HepG2 (cell line): ENCODE data around the gene MBLAC2. TPM values are rescaled to one million over a fixed set of nuclear protein-coding genes. Genes with fewer than 3 reads are reported as not detected.

Experiments
- ARNTL ChIP-seq: sonication (generic); formaldehyde crosslinking; IDR thresholded peaks from 2 replicates; pipeline ENCODE4 v1.4.0; 2020; ENCODE audit warnings: mild to moderate bottlenecking, missing genetic modification reagents
- CHD2 ChIP-seq: IDR thresholded peaks from 2 replicates; pipeline ENCODE4 v1.6.1; 2011; ENCODE audit warnings: low read depth, low read length, improper control_type of control experiment
- GTF3A ChIP-seq: sonication (generic); formaldehyde crosslinking; conservative IDR thresholded peaks from 2 replicates; pipeline ENCODE4 v1.4.0; 2020; ENCODE audit warnings: mild to moderate bottlenecking, missing genetic modification reagents
- HOMEZ ChIP-seq: IDR thresholded peaks from 2 replicates; pipeline ENCODE4 v1.6.1; 2016; ENCODE audit warnings: low read depth
- MXI1 ChIP-seq: IDR thresholded peaks from 3 replicates; pipeline ENCODE4 v1.6.1; 2012; ENCODE audit warnings: low read depth, low read length, inconsistent platforms, borderline replicate concordance
- MYNN ChIP-seq: sonication (generic); formaldehyde crosslinking; IDR thresholded peaks from 2 replicates; pipeline ENCODE4 v1.4.0; 2020; ENCODE audit warnings: mild to moderate bottlenecking, low read depth, missing genetic modification reagents
- NFRKB ChIP-seq: fragments of 450-650 bp; IDR thresholded peaks from 2 replicates; pipeline ENCODE4 v1.6.1; 2017
- NFYB ChIP-seq: sonication (generic); formaldehyde crosslinking; IDR thresholded peaks from 2 replicates; pipeline ENCODE4 v1.4.0; 2020; ENCODE audit warnings: missing genetic modification reagents
- SALL1 ChIP-seq: sonication (generic); formaldehyde crosslinking; IDR thresholded peaks from 2 replicates; pipeline ENCODE4 v1.8.0; 2022; ENCODE audit warnings: mild to moderate bottlenecking, missing genetic modification reagents
- SMYD3 ChIP-seq: sonication (generic); formaldehyde crosslinking; IDR thresholded peaks from 2 replicates; pipeline ENCODE4 v1.8.1; 2023; ENCODE audit warnings: mild to moderate bottlenecking, missing genetic modification reagents
- STAT5B ChIP-seq: sonication (generic); formaldehyde crosslinking; IDR thresholded peaks from 2 replicates; pipeline ENCODE4 v1.4.0; 2020; ENCODE audit warnings: missing genetic modification reagents
- SUZ12 ChIP-seq: fragments of 150-350 bp; IDR thresholded peaks from 2 replicates; pipeline ENCODE4 v1.6.1; 2014; ENCODE audit warnings: low read depth, low read length
- TAF15 ChIP-seq: fragments of 200-400 bp; formaldehyde crosslinking; IDR thresholded peaks from one replicate; pipeline ENCODE4 v1.6.1; 2018; ENCODE audit warnings: mild to moderate bottlenecking, low read depth, low read length; ENCODE audit not compliant: poor library complexity, severe bottlenecking
- TARDBP ChIP-seq: sonication (generic); formaldehyde crosslinking; IDR thresholded peaks from 2 replicates; pipeline ENCODE4 v1.8.0; 2022; ENCODE audit warnings: mild to moderate bottlenecking, missing genetic modification reagents
- ZBTB2 ChIP-seq: sonication (generic); formaldehyde crosslinking; IDR thresholded peaks from 2 replicates; pipeline ENCODE4 v1.8.0; 2022; ENCODE audit warnings: low read depth, missing genetic modification reagents
- ZBTB34 ChIP-seq: sonication (generic); formaldehyde crosslinking; IDR thresholded peaks from 2 replicates; pipeline ENCODE4 v1.8.0; 2022; ENCODE audit warnings: mild to moderate bottlenecking, missing genetic modification reagents
- ZBTB49 ChIP-seq: sonication (generic); formaldehyde crosslinking; IDR thresholded peaks from 2 replicates; pipeline ENCODE4 v1.4.0; 2020; ENCODE audit warnings: missing genetic modification reagents, borderline replicate concordance
- ZBTB7A ChIP-seq: sonication (generic); formaldehyde crosslinking; IDR thresholded peaks from 2 replicates; pipeline ENCODE4 v1.8.0; 2022; ENCODE audit warnings: mild to moderate bottlenecking, missing genetic modification reagents
- ZKSCAN5 ChIP-seq: sonication (generic); formaldehyde crosslinking; IDR thresholded peaks from 2 replicates; pipeline ENCODE4 v1.5.1; 2020; ENCODE audit warnings: mild to moderate bottlenecking, missing genetic modification reagents
- ZNF713 ChIP-seq: sonication (generic); formaldehyde crosslinking; IDR thresholded peaks from 2 replicates; pipeline ENCODE4 v1.4.0; 2020; ENCODE audit warnings: mild to moderate bottlenecking, missing genetic modification reagents
- polyA plus RNA-seq, 8 experiments: library from polyadenylated mRNA; depleted of rRNA in 3 of 8; stranded (reverse) in 7 of 8; unstranded in 1 of 8; fragments of >200 nt; fragmentation: Illumina TruSeq in 4 of 8; extraction: Trizol in 4 of 8; gene quantifications; 2 replicates each; pipeline versions ENCODE4 v1.2.1 to v1.2.3, GENCODE V29; 2011 to 2016; ENCODE audit warnings: low read depth in 4 of 8, missing spikeins in 1 of 8, mixed read lengths in 1 of 8; ENCODE audit not compliant: insufficient read depth in 1 of 8
- total RNA-seq, 5 experiments: library from RNA; depleted of rRNA; stranded (reverse); fragments of >200 nt; fragmentation: Illumina TruSeq; extraction: Trizol; gene quantifications; 2 replicates each; pipeline ENCODE4 v1.2.3, GENCODE V29; 2016; ENCODE audit warnings: low read depth in 1 of 5
- TF ChIP-seq, protein P1 (sequence below): sonication (generic); formaldehyde crosslinking; IDR thresholded peaks from 2 replicates; pipeline ENCODE4 v1.4.0; 2020; ENCODE audit warnings: missing genetic modification reagents

Gene MBLAC2
- total and polyA plus RNA-seq, 2 of the 13 experiments (the other 11 are each of a cell fraction or from before 2014, with no cell fraction given) = 2.9 to 4.1 TPM

GRCh38 chr5:90474235-90475107, at the start of gene MBLAC2, which contains the start of gene POLR3G (continued):
- no peak for TF ChIP-seq TAF15
- no peak; the same call in 1 of the 2 replicates for TF ChIP-seq ARNTL (CRISPR knock-in tag)
- no peak for TF ChIP-seq STAT5B (CRISPR knock-in tag)
- no peak for TF ChIP-seq ZBTB49 (CRISPR knock-in tag)
- TF ChIP-seq MXI1 = peak; percentile 25; the same call in 1 of the 3 replicates
- TF ChIP-seq SALL1 = peak; percentile 83
- no peak for TF ChIP-seq GTF3A (CRISPR knock-in tag)
- 0 out of 2 replicates have a peak, but pooled peaks have one; percentile 36 for TF ChIP-seq NFYB (CRISPR knock-in tag)
- peak; percentile 68; the same call in 1 of the 2 replicates for TF ChIP-seq ZBTB34 (CRISPR knock-in tag)
- no peak for TF ChIP-seq ZKSCAN5 (CRISPR knock-in tag)
- TF ChIP-seq, protein P1, sequence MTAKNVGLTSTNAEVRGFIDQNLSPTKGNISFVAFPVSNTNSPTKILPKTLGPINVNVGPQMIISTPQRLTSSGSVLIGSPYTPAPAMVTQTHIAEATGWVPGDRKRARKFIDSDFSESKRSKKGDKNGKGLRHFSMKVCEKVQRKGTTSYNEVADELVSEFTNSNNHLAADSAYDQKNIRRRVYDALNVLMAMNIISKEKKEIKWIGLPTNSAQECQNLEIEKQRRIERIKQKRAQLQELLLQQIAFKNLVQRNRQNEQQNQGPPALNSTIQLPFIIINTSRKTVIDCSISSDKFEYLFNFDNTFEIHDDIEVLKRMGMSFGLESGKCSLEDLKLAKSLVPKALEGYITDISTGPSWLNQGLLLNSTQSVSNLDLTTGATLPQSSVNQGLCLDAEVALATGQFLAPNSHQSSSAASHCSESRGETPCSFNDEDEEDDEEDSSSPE (CRISPR knock-in tag) = peak; percentile 87
- no peak for TF ChIP-seq MYNN (CRISPR knock-in tag)
- TF ChIP-seq SUZ12 = no peak
- TF ChIP-seq ZBTB2 (CRISPR knock-in tag) = peak; percentile 51; the same call in 1 of the 2 replicates
- TF ChIP-seq HOMEZ (CRISPR knock-in tag) = peak; percentile 81; the same call in 1 of the 2 replicates
- no peak for TF ChIP-seq SMYD3
- TF ChIP-seq ZBTB7A = peak; percentile 1; the same call in 1 of the 2 replicates
- TF ChIP-seq CHD2 = peak; percentile 65
- TF ChIP-seq TARDBP (CRISPR knock-in tag) = peak; percentile 90
- TF ChIP-seq ZNF713 (CRISPR knock-in tag) = no peak
- no peak for TF ChIP-seq NFRKB
